HG03196 (cell line): ENCODE results near the gene DGUOK.

Experiments
- ATAC-seq: cut with Tn5 transposase; IDR thresholded peaks from one replicate; pipeline ENCODE4 v1.9.1; 2021; ENCODE audit not compliant: unreplicated experiment

DGUOK gene

GRCh38 chr2:73976803-73977202, 50.1 kb downstream of the DGUOK start:
- no peak for ATAC-seq

- ATAC-seq, result no peak
Observed at GRCh38 chr2:73977466-73977865, 50.8 kb downstream of the DGUOK start.

- no peak for ATAC-seq
Observed at GRCh38 chr2:73979021-73979420, 52.3 kb downstream of the DGUOK start.

GRCh38 chr2:73979686-73980085, 53.0 kb downstream of the DGUOK start:
- ATAC-seq, result no peak

- no peak for ATAC-seq
Observed at GRCh38 chr2:73980566-73980965, 53.9 kb downstream of the DGUOK start.

GRCh38 chr2:73981081-73982001, 54.7 kb downstream of the DGUOK start:
- ATAC-seq, result no peak

GRCh38 chr2:73982140-73982617, 55.5 kb downstream of the DGUOK start:
- ATAC-seq, result no peak

- ATAC-seq, result no peak
Observed at GRCh38 chr2:73983322-73984202, 56.9 kb downstream of the DGUOK start.

GRCh38 chr2:73984203-73984921, 57.7 kb downstream of the DGUOK start, which contains the start of gene TET3:
Gene TET3 (plus strand): TSS chr2:73984910. CDS start chr2:73986404, 1,494 bp downstream.
- no peak for ATAC-seq

GRCh38 chr2:73984922-73985307, 58.2 kb downstream of the DGUOK start:
- ATAC-seq, result no peak

GRCh38 chr2:73985308-73986084, 58.8 kb downstream of the DGUOK start:
- ATAC-seq, result peak; percentile 37

GRCh38 chr2:73986085-73986681, 59.5 kb downstream of the DGUOK start:
- ATAC-seq, result no peak

GRCh38 chr2:73987109-73987947, 60.6 kb downstream of the DGUOK start:
- no peak for ATAC-seq

GRCh38 chr2:73987948-73988700, 61.4 kb downstream of the DGUOK start:
- no peak for ATAC-seq

- no peak for ATAC-seq
Observed at GRCh38 chr2:73989972-73990371, 63.3 kb downstream of the DGUOK start.

- ATAC-seq, result no peak
Observed at GRCh38 chr2:73990531-73990930, 63.9 kb downstream of the DGUOK start.

GRCh38 chr2:73992036-73992435, 65.4 kb downstream of the DGUOK start:
- ATAC-seq, result no peak

GRCh38 chr2:73993376-73993775, 66.7 kb downstream of the DGUOK start:
- no peak for ATAC-seq
